Medulla oblongata (tissue), 1 donor: ENCODE measurements around the gene CLDN20.
"Not testable (repeated sequence)": the region's sequence is repeated elsewhere in the genome, so short reads cannot be mapped to it uniquely, and the experiment has no call there.

Experiments
- DNase-seq: peaks from one replicate; pipeline ENCODE4 v3.0.0-alpha.2; 2015; ENCODE audit errors: extremely low spot score

Gene CLDN20

GRCh38 chr6:155245193-155245592 lies 18.6 kb upstream of the CLDN20 start:
- DNase-seq, result no peak

- DNase-seq, result no peak
Observed at GRCh38 chr6:155245831-155246230, 18.0 kb upstream of the CLDN20 start.

- DNase-seq, result no peak
Observed at GRCh38 chr6:155246825-155247224, 17.0 kb upstream of the CLDN20 start.

- no peak for DNase-seq
Observed at GRCh38 chr6:155247618-155248007, 16.2 kb upstream of the CLDN20 start.

- DNase-seq, result peak; percentile 78
Observed at GRCh38 chr6:155248008-155249001, 15.5 kb upstream of the CLDN20 start.

GRCh38 chr6:155250701-155251381 lies 13.0 kb upstream of the CLDN20 start:
- DNase-seq, result no peak

GRCh38 chr6:155252581-155252980 lies 11.2 kb upstream of the CLDN20 start:
- DNase-seq, result no peak

- DNase-seq, result no peak
Observed at GRCh38 chr6:155253337-155253736, 10.5 kb upstream of the CLDN20 start.

- DNase-seq, result no peak
Observed at GRCh38 chr6:155254139-155254538, 9.7 kb upstream of the CLDN20 start.

GRCh38 chr6:155256122-155256795 lies 7.6 kb upstream of the CLDN20 start:
- no peak for DNase-seq

- DNase-seq, result no peak
Observed at GRCh38 chr6:155257796-155258195, 6.0 kb upstream of the CLDN20 start.

- no peak for DNase-seq
Observed at GRCh38 chr6:155259204-155259603, 4.6 kb upstream of the CLDN20 start.

GRCh38 chr6:155259897-155260296 lies 3.9 kb upstream of the CLDN20 start:
- no peak for DNase-seq

GRCh38 chr6:155260686-155261085 lies 3.1 kb upstream of the CLDN20 start:
- no peak for DNase-seq

GRCh38 chr6:155261111-155261900 lies 2.5 kb upstream of the CLDN20 start:
- DNase-seq, result no peak

GRCh38 chr6:155262655-155263054 lies 1.2 kb upstream of the CLDN20 start:
- no peak for DNase-seq

GRCh38 chr6:155264693-155265320 lies 994 bp downstream of the CLDN20 start:
- DNase-seq, result no peak

- DNase-seq, result no peak
Observed at GRCh38 chr6:155265843-155266535, 2.2 kb downstream of the CLDN20 start.

GRCh38 chr6:155267411-155267810 lies 3.6 kb downstream of the CLDN20 start:
- no peak for DNase-seq

GRCh38 chr6:155268088-155268867 lies 4.5 kb downstream of the CLDN20 start:
- DNase-seq, result not testable (repeated sequence)
